Activated T-cell treated with anti-CD3 and anti-CD28 coated beads for 1 hour (primary cell): ENCODE measurements around the gene MYO16.
"Not testable (repeated sequence)": the region's sequence is repeated elsewhere in the genome, so short reads cannot be mapped to it uniquely, and the experiment has no call there.

ENCODE experiments used
- DNase-seq: peaks from one replicate; pipeline ENCODE4 v3.0.0-alpha.2; 2020; ENCODE audit warnings: low read depth

Gene MYO16

DNA sequence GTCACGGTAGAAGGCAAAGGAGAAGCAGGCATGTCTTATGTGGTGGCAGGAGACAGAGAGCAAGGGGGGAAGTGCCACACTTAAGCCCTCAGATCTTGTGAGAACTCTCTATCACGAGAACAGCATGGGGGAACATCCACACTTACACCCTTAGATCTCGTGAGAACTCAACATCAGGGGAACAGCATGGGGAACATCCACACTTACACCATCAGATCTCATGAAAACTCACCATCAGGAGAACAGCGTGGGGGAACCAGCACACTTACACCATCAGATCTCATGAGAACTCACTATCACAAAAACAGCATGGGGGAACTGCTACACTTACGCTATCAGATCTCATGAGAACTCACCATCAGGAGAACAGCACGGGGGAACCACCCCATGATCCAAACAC lies 445.0 kb downstream of the MYO16 start:
- no peak for DNase-seq

GRCh38 chr13:109074853-109075252 lies 445.4 kb downstream of the MYO16 start:
- no peak for DNase-seq

DNA sequence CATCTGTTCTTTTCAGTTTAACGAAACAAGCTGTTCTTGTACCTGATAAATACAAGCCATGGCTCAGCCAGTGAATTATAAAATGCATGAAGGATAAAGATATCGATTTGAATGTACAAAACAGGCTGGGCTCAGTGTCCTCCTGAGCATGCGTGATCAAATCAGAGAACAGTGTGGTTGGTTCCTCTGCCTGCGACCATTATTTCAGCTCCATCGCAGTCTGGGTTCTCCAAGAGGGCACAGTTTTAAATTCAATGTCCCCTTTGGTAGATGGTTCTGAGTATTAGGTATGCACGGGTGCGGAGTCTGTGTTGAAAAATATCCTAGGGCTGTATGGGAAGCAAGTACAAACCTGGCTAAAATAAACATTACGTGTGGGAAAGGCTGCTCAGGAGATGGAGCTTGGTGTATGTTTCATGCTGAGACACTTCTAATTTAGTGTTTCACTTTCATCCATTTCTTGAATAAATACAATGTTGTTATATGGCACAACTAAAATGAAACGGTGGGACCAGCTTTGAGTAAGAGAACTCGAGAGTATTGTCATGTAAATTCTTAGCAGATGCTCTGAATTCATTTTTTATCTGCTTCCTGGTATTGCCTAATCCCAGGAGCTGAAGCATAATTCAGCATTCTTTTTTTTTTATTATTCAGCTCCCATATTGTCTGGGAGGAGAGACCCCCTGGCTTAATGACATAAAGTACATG lies 458.7 kb downstream of the MYO16 start:
- DNase-seq = no peak

DNA sequence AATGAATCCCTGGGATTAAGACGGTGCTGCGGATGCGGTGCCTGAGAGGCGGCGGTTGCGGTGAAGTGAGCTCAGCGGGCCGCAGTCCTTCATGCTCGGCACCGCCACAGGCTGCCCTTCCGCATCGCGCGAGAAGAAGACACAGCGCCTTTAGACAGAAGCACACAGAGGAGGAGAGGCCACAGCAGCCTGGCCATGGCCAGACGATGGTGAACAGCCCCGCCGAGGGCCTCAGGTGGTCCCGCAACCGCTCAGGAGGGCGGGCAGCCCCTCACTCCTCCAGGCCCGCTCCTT lies 459.2 kb downstream of the MYO16 start:
- no peak for DNase-seq

DNA sequence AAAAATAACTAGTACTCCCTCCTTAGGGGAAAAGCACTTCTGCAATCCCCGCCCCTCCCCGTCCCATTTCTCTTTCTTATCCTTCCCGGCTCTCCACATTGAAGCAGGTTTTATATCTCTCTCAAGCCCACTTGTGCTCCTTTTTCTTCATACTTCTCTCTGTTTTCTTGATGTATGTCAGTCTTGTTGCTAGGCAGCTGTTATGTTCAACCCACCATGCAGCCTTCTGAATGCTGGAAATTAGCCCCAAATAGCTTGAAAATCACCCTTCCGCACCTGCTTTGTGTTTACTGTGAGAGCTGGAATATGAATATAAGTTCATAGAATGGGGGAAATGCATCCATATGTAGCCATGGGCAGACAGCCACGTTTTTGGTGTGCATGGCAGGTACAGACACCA lies 461.4 kb downstream of the MYO16 start:
- DNase-seq = no peak

GRCh38 chr13:109091249-109091648 lies 461.8 kb downstream of the MYO16 start:
- no peak for DNase-seq

GRCh38 chr13:109092186-109092585 lies 462.8 kb downstream of the MYO16 start:
- DNase-seq = not testable (repeated sequence)

DNA sequence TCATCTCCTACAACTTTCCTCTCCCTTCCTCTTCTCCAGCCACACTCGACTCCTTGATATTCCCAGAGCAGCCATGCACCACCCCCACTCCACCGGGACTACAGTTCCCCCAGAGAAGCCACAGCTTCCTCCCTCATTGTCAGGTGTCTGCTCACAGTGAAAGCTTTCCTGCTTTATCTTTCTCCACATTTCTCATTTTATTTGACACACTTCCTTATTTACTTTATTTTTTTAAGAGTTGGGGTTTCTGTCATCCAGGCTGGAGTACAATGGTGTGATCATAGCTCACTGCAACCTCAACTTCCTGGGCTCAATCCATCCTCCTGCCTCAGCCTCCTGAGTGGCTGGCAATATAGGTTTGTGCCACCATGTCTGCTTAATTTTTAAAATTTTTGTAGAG lies 464.6 kb downstream of the MYO16 start:
- DNase-seq = no peak

- DNase-seq = no peak
Observed at GRCh38 chr13:109095126-109095525, 465.7 kb downstream of the MYO16 start.

- DNase-seq = no peak
Observed at GRCh38 chr13:109096101-109096500, 466.7 kb downstream of the MYO16 start.

GRCh38 chr13:109100705-109101304 lies 471.4 kb downstream of the MYO16 start:
- no peak for DNase-seq

- DNase-seq = no peak
Observed at GRCh38 chr13:109101550-109102144, 472.2 kb downstream of the MYO16 start.

- DNase-seq = no peak
Observed at GRCh38 chr13:109105899-109106298, 476.5 kb downstream of the MYO16 start.

GRCh38 chr13:109110159-109110558 lies 480.7 kb downstream of the MYO16 start:
- DNase-seq = no peak

GRCh38 chr13:109111141-109111540 lies 481.7 kb downstream of the MYO16 start:
- no peak for DNase-seq

- no peak for DNase-seq
Observed at GRCh38 chr13:109113427-109113826, 484.0 kb downstream of the MYO16 start.

GRCh38 chr13:109114162-109114561 lies 484.8 kb downstream of the MYO16 start:
- DNase-seq = no peak

DNA sequence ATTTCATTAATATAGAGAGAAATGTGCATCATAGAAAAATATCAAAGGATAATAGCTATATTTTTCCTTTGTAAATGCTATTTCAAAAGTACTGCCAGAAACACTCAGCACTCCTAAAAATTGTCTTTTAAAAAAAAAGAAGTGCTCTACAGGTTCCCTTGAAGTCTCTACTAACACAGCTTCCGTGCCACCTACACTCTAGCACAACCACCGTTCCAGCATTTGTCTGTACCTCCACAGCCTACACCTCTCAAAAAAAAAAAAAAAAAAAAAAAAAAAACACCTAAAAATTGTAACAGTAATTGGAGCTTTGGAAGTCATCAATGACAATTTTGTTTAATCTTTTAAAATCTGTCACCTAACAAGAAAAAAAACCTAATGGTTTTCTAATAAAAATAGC lies 485.6 kb downstream of the MYO16 start:
- no peak for DNase-seq

GRCh38 chr13:109118521-109118920 lies 489.1 kb downstream of the MYO16 start:
- DNase-seq = no peak

DNA sequence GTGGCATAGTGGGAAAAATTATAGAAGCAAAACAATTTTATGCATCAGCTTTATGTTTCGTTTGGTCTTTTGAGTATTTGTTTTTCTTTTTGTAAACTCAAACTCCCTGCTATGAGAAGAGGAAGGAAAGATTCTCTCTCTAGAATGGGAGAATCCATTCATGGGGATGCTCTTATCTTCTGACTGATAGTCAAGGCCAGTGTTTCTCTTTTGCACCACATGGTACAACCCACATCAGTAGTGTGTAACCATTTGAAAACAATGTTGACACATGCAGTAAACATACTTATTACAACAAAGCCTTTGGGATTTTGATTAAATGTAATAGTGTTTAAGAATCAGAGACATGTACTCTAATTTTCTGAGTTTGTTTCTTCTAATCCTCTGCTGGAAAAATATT lies 490.5 kb downstream of the MYO16 start:
- no peak for DNase-seq

- no peak for DNase-seq
Observed at GRCh38 chr13:109121826-109122225, 492.4 kb downstream of the MYO16 start.

DNA sequence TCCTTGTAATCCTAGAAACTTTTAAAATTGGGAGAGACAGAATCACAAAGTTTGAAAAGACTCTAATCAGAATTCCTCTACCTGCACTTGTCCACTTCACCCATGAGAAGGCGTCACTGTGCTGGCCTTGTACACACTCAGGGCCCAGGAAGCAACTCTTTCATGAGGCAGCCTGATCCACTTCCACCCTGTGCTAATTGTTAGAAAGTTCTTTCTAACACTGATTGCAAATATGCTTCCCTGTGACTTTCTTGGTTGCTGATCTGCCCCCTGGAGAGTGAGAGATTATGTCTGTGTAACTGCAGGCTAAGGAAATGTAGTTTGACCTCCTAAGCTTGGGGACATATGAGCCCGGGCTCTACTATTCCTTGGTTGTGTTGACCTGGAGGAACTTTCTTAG lies 494.6 kb downstream of the MYO16 start:
- no peak for DNase-seq

GRCh38 chr13:109126178-109126577 lies 496.8 kb downstream of the MYO16 start:
- no peak for DNase-seq
